Esophagus squamous epithelium (tissue), 4 donors: ENCODE measurements around the gene B3GNT2.

Experiments
- CTCF ChIP-seq, 6 experiments: fragments of 450-650 bp in 4 of 6; fragments of 200-600 bp in 2 of 6; sonication (generic) in 2 of 6; IDR thresholded peaks; one replicate each; pipeline ENCODE4 v1.5.1; 2016 to 2019; ENCODE audit warnings: antibody characterized with exemption in 6 of 6, mild to moderate bottlenecking in 4 of 6, moderate library complexity in 4 of 6
- POLR2A ChIP-seq, 4 donors: fragments of 450-650 bp; IDR thresholded peaks; one replicate each; pipeline ENCODE4 v1.6.1; 2017; ENCODE audit warnings: antibody characterized with exemption in 4 of 4, mild to moderate bottlenecking in 4 of 4, moderate library complexity in 3 of 4

- TF ChIP-seq CTCF (IDR thresholded peaks at IDR 0.05) (no peak), POLR2A (IDR thresholded peaks at IDR 0.05) (no peak)
These were observed 8.7 kb upstream of the B3GNT2 start for GRCh38 chr2:62187246-62187645.
